Embryonic facial prominence (tissue), 1 donor: ENCODE measurements around the gene SLC34A3.

Experiments
- DNase-seq: peaks from one replicate; pipeline ENCODE4 v3.0.0-alpha.2; 2016; ENCODE audit errors: extremely low spot score

The SLC34A3 gene

DNA sequence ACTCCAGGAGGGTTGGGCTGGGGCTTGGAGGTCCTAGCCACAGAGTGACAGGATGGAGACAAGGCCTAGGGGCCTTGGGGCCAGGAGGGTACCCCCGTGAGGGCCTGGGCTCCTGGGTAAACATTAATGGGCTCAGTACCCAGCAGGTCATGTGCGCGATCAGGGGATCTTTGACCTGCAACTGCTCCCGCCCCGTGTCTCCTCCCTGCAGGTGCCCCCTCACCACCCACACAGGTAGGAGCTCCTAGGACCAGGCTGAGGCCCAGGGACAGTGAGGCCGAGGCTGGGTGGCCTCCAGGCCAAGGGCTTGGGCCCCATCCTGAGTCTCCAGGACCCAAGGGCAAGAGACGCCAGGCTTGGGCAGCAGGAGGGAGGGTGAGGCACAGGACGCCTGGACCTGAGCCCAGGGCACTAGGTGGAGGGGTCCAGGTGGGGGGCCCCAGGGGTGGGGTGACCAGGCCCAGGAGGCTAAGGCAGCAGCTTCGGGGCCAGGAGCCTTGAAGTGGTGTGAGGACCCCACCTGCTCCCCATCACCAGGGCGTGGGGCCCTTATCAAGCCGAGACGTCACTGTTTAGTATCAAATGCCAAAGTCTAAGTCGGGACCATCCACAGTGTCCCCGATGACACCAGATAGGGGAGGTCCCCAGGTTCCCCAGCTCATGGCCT, at the start of gene SLC34A3:
Gene SLC34A3 (plus strand): TSS at position 197 of the 667 bp plus-strand sequence. CDS start 802 bp downstream, outside the sequence.
- DNase-seq, result no peak

DNA sequence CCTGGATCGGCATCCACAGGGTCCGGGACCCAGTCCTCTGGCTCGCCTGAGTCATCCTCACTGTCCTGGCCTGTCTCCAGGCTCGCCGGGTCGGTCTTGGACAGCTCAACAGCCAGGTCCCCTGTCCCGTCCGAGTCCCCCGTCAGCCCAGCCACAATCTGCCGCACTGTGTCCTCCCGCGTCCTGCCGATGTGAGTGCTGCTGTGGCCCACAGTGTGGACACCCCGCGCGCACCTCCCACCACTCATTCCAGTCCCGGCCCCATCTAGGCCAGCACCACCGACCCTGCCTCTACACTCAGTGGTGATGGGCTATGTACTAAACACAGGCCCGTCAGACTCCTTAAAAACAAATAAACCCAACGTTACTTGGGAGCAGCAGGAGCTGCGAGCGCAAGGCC, 49.0 kb upstream of the SLC34A3 start:
- no peak for DNase-seq

DNA sequence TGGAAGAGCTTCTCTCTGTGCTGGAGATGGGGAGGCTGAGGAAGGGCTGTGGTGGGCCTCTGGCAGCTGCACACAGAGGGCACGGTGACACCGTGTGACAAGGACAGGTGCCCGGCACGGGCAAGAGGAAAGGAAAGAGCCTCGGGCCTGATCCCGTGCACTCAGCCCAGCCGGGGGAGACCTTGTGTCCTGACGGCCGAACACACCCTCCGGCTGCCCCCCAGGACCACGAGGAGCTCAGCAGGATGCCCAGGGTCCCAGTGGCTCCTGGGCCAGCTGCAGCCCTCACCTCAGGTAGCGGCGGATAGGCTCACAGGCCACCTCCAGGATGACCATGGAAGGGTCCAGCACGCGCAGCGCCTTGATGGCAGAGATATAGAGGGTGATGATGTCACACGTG, 47.9 kb upstream of the SLC34A3 start:
- no peak for DNase-seq

DNA sequence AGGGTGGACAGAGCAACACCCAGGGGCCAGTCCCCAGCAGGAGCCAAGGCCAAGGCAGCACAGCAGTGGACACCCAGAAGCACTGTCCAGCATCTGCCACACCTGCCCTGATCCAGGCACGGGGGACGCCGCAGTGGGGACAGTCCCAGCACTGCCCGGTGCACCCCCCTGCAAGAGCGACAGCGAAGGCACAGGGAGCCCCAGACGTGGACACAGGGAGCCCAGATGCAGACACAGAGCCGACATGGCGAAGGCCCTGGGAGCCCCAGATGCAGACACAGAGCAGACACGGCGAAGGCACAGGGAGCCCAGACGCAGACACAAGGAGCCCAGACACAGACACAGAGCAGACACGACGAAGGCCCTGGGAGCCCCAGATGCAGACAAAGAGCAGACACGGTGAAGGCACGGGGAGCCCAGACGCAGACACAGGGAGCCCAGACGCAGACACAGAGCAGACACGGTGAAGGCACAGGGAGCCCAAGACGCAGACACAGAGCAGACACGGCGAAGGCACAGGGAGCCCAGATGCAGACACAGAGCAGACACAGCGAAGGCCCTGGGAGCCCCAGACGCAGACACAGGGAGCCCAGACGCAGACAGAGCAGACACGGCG, 46.6 kb upstream of the SLC34A3 start:
- DNase-seq, result no peak

DNA sequence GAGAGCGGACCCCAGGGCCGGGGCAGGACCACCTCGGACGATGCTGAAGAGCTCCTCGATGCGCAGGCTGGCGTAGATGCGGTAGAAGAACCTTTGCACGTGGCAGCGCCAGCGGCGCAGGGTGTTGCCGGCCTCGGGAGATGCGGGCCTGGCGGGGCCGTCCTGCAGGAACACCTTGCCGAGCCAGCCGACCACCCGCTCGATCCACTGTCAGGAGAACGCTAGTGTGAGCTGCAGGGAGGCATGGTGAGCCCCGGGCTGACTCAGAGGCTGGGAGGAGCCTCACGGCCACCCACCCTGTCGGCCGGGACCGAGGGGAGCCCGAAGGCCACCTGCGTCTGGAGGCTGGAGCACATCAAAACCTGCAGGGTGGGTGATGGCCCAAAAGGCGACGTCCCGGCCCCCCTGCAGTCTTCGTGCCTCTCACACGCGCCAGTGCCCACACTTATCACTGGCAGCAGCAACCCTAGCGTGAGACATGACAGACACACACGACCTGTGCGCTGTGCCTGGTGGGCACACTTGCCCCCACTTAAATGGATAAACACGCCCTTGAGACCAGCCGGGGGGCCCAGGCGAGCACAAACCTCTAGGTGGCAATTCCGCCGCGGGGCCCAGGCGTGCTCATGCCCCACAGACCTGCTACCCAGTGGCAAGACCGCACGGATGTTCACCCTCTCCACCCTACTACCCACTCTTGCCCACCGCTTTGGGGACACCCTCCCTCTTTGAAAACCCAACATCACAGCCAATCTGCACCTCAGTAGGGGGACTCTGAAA, 45.6 kb upstream of the SLC34A3 start:
- no peak for DNase-seq

DNA sequence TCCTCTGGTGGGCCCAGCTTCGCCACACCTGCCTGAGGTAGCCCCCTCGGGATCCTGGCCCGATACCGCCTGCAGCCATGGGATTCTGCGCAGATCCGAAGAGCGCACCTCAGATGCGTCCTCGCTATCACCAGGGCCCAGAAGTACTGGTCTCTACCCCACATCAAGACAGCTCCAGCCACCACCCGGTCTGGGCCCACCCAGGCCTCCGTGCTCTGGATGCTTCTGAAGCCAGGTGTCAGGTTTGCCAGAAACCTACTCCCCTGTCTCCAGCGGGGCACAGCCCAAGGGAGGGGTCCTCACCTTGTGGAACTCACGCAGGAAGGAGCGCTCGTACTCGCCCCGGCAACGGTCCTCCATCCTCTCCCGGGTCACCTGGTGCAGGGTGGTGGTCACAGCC, 44.8 kb upstream of the SLC34A3 start:
- no peak for DNase-seq

DNA sequence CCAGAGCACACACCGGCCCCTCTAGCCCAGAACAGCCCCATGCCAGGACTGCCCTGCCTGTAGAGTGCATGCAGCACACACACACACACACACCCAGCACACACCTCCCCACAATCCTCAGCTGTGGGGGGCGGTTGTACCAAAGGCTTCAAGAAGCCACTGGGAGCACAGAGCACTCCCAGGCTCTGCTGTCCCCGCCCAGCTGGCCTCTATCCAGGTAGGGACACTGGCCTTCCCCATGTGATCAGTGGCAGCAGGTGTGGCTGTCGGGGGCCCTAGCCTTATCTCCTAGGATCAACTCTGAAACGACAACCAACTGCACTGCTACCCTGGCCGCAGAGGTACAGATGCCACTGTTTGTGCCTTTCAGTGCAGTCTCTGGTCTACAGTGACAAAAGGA, 44.3 kb upstream of the SLC34A3 start:
- no peak for DNase-seq

DNA sequence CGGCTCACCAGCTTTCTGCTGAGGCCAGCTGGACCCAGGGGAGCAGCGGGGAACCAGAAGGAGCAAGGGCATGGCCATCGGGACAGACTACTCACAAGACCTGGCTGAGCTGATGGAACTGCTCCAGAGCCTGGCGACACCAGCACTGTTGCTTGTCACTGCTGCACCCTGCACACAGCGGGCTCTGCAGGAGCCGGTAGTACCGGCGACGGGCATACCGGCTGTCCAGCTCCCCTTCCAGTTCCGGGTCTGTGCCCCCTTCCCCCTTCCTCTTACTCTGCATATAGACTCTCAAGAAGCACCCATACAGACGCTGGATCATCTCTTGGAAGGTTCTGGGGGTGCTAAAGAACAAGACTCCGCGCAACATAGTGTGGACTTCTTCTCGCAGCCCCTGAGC, 43.3 kb upstream of the SLC34A3 start:
- DNase-seq, result no peak

DNA sequence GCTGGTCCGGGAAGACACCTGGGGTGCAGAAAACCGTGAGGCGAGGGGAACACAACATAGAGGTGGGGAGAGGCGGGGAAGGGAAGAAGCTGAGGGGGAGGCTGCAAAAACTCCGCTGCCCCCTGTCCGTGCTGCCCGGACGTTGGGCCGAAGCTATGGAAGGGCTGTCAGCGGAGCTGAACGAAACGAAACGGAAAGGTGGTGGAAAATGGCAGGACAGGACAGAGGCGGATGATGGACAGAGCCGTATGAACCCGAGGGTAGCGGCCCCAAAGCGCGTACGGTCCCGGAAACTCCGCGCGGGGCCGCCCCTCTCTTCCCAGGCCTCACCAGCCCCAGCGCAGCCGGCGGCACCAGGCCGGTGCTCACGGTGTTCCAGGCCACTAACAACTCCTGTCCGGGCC, 42.6 kb upstream of the SLC34A3 start:
- no peak for DNase-seq

DNA sequence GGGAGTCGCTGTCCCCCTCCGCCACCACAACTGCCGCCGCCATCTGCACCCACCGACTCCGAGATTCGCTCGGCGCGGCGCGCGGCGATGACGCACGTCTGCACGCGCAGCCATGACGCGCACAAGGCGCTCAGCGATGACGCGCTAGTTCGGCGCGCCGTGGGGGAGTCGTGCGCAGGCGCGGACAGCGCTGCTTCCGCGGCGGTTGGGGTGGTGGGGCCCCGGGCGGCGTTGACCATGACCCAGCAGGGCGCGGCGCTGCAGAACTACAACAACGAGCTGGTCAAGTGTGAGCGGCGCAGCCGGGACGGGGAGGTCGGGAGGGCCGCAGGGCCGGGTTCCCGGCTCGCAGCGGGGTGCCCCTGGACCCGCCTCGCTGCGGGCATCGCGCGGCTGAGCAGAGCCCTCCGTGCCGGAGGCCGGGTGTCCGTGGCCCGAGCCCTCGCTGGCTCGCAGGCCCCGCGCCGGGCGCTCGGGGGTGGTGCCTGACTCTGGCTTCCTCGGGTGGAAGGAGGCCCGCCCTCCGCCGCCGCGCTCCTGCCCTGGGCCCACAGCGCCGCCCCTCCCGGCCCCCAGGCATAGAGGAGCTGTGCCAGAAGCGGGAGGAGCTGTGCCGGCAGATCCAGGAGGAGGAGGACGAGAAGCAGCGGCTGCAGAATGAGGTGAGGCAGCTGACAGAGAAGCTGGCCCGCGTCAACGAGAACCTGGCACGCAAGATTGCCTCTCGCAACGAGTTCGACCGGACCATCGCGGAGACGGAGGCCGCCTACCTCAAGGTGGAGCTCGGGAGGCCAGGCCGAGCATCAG, 42.0 kb upstream of the SLC34A3 start, which contains the start of the genes ANAPC2 and SSNA1:
Gene ANAPC2 (minus strand): TSS at position 71 of the 807 bp plus-strand sequence. CDS start 28 bp downstream, at position 43.
Gene SSNA1 (plus strand): TSS at position 187 of the 807 bp plus-strand sequence. CDS start 51 bp downstream, at position 238.
- DNase-seq, result peak; percentile 66

DNA sequence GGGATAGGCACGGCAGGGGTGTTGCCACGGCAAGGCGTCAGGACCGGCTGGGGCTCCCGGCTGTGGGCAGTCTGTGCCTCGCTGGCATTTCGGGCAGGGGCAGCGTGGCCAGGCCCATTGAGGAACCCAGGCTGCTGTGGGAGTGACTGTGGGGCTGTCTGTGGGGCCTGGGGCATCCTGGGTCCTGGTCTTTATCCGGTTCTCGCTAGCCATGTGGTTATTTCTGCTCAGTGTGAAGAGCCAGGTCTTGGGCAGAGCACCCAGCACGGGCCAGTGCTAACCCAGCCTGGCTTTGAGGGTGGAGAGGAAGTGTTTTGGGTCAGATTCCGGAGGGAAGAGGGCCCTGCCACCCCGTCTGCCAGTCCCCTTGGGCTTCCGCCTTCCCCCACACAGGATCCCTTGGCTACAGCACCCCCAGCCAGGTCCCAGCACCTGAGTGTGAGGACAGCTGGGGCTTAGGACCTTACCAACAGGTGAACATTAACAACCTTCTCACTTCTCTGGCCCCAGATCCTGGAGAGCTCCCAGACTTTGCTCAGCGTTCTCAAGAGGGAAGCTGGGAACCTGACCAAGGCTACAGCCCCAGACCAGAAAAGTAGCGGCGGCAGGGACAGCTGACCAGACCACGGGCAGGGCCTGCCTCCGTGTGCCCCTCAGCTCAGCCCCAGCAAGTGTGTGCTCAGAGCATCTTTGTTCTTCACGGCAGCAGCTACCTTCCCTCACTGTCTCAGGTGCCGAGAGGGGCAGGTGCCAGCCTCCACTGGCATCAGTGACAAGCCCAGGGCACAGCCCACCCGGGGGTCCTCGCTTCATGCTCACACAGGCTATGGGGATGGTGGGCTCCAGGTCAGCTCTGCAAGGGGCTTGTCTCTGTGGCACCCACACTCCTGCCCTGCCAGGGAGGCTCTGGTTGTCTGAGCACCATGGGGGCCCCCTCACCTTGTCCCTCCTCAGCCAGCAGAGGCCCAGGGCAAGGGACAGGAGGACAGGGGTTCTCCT, 41.1 kb upstream of the SLC34A3 start:
- no peak for DNase-seq

DNA sequence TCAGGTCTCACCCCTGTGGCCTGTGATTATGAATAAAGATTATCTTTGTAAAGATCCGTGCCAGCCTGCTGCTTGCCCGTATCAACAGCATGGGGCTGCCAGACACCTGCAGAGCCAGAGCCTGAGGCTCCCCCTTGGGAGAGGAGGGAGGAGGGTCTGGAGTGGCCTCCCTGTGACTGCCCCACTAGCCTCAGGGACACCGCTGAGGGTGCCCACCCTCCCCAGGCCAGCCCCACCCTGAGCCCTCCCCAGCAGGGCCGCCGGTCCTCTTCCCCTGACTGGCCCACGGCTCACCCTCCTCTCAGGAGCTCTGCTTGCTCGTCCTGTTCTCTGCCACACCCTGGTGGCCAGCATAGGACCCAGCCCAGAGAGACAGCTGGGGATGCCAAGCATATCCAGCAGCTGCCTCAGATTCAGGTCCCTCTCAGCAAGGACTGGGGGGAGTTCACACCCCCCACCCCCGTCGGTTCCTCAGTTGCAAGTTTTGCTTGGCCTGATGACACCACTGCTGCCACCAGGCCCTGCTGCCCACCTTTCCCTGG, 40.3 kb upstream of the SLC34A3 start:
- no peak for DNase-seq

DNA sequence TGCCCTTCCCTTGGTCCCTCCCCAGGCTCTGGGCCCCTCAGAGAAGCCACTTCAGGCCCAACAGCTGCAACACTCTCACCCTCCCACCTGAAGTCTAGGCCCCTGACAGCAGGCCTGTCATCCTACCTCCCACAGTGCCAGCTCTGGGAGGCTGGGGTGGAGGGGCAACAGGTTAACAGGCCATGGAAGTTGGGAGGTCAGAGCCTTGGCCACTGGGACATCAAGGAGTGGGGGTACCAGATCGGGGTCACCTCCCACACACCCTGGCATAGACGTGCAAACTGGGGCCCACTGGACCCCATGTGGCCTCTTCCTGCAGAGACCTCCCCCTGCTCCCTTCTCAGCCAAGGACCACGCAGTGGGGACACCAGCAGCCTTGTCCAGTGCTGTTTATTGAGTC, 39.5 kb upstream of the SLC34A3 start:
- no peak for DNase-seq

DNA sequence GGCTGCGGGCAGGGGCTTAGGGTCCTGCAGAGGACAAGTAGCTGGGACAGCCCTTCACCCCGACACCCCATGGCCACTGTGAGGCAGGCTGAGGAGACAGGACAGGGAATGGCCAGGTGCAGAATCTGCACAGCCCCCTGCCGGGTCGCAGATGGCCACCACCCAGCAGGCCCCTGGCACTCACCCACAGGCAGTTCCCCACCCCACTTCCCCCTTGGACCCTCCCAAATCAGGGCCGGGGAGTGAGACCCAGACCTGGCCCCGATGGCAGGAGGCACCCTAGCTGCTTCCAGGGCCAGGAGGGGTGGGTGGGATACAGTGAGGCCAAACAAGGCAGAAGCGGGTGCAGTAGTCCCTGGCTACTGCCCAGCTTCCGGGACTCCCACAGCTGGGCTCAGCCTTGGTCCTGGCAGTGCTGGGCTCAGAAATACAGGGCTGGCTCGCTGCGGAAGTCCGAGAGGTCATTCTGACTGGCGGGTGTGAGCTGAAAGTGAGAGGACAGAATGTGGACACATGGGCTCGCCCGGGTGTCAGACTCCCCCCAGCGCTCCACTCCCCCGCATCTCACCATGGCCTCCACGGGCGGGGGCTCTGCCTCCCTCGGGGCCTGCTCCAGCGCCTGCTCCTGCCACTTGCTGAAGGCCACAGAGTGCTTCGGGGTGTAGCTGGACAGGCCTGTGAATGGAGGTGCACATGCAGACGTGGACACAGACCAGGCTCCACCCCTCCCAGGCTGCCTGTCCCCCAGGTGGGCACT, 38.8 kb upstream of the SLC34A3 start:
- DNase-seq, result no peak

DNA sequence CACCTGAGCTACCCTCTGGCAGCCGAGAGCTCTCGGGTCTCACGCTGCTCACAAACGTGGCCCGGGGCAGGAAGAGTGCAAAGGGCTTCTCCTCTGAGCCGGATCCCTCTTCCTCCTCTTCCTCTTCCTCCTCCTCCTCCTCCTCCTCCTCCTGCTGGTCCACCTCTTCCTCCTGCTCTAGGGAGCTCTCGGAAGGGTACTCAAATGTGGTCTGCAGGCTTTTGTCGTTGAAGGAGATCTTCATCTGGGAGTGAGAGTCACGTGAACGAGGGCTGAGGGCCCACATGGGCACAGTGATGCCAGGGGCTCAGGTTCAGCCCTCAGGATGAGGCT, 38.3 kb upstream of the SLC34A3 start:
- no peak for DNase-seq

DNA sequence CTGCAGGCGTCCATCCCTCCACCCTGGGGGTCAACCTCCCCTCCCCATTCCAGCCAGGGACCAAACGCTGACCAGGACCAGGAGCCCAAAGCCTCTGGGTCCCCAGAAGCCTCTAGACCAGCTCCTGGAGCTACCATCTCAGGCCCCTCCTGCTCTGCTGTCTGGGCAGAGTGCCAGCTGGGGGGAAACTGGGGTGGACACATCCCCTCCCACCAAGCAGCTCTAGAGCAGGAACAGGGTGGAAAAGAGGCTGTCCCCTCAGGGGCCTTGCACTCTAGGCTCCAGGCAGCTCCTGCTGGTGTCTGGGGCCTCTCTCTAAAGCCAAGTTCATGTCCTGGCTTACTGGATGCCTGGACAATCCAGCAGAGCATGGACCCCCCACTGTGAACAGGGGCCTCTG, 37.8 kb upstream of the SLC34A3 start:
- DNase-seq, result no peak

DNA sequence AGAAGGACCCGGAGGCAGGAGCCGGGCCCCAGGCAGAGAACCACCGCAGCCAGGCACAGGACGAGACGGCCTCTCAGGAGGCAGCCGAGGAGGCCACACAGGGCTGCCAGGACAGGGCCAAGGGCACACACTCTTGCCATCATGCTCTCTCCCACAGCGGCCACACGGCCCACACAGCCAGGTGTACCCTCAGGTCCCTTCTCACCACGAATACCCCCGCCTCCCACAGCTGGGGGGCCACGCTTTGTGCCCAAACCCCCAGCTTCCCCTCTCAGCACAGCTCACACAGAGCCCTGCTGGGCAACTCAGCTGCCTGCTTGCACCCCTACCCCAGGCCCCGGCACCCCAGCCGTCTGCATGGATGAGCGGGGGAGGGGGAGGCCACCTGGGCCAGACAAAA, 36.9 kb upstream of the SLC34A3 start:
- DNase-seq, result no peak

DNA sequence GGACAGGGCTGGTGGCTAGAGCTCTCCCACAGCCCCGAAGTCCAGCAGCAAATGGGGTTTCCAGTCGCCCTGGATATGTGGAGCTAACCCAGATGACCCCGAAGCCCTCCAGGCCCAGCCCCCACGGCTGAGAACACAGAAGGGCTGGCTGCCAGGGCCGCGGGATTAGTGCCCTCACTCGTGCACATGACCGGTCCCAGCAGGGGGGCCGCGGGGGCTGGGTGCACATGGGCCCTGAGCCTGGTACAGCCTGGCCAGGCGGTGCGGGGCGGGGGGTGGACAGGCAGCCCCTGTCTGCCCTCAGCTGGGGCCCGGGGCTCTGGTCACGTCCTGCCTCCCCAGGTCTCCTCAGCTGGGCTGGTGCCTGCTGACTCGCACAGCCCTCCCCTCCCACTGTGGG, 36.3 kb upstream of the SLC34A3 start:
- no peak for DNase-seq

DNA sequence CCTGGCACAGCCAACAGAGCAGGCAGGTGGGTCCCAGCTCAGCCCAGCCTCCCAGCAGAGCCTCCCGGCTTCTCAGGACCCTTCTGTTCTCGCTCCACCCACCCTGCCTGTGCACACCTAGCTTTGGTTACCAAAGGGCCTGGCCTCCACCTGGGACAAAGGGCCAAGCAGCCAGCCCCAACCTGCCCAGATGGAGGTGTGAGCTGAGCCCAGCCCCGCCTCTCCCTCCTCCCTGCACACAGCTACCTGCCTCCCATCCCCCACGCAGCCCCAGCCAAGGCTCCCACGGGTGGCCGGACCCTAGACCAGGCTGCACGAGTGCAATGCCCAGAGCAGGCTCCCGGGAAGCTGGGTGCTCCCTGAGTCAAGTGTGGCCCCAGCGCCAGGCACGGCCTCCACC, 35.8 kb upstream of the SLC34A3 start:
- DNase-seq, result no peak
